Measurements from ENCODE around the gene DROSHA.

The DROSHA gene

Small RNAs within 50 kb of the gene (small RNA-seq; reads per million reads assigned to genes)
- gene RF00019, result 0 reads per million in 2 experiments
